C4-2B (cell line): ENCODE results near the gene DGCR8.

Experiments used
- H3K27ac ChIP-seq: fragments of 450-650 bp; 2 replicates; pipeline ENCODE4 v1.5.1; 2017
- ZFX ChIP-seq: fragments of 450-650 bp; IDR thresholded peaks from 2 replicates; pipeline ENCODE4 v1.6.1; 2017
- TF ChIP-seq, protein P1 (sequence below): fragments of 450-650 bp; conservative IDR thresholded peaks from 2 replicates; pipeline ENCODE4 v1.5.1; 2017; ENCODE audit warnings: mild to moderate bottlenecking

Gene DGCR8

DNA sequence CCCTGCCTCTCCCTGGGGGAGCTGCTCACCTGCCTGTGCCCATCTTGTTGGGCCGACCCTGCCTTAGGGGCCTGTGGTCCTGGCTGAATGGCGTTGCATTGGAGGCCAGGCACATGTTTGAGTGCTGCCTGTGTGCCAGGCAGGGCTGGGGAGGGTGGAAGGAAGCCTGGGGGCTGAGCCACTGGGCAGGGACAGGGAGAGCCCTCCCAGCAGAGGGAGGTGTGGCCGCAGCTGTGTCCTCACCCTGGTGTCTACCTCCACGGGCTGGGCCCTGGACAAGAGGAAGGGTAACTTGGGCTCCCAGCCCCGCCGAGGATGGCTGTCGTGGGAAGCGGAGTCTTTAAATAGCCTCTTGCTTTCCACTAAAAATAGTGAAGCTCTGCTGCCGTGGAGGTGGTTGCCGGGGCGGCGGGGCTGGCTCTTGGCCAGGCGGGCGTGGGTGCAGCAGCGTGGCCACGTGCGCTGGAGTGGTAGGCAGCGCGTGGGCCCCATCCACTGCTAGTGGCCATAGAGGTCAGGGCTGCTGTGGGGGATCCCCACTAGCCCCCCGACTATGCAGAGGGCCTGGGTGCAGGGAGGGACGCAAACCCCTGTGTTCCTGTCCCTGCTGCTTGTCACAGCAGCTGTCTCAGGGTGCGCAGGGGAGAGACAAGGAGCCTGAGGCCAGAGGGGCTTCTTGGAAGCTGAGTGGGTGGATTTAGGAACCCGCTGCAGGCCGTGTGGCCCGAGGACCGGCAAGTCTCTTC lies 57.8 kb downstream of the DGCR8 start:
- no peak overlapping the region for H3K27ac ChIP-seq
- no peak for TF ChIP-seq ZFX
- TF ChIP-seq, protein P1, sequence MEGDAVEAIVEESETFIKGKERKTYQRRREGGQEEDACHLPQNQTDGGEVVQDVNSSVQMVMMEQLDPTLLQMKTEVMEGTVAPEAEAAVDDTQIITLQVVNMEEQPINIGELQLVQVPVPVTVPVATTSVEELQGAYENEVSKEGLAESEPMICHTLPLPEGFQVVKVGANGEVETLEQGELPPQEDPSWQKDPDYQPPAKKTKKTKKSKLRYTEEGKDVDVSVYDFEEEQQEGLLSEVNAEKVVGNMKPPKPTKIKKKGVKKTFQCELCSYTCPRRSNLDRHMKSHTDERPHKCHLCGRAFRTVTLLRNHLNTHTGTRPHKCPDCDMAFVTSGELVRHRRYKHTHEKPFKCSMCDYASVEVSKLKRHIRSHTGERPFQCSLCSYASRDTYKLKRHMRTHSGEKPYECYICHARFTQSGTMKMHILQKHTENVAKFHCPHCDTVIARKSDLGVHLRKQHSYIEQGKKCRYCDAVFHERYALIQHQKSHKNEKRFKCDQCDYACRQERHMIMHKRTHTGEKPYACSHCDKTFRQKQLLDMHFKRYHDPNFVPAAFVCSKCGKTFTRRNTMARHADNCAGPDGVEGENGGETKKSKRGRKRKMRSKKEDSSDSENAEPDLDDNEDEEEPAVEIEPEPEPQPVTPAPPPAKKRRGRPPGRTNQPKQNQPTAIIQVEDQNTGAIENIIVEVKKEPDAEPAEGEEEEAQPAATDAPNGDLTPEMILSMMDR: no peak

- no peak overlapping the region for H3K27ac ChIP-seq
- TF ChIP-seq, protein P1: no peak
- no peak for TF ChIP-seq ZFX
These were observed 58.3 kb downstream of the DGCR8 start for GRCh38 chr22:20138417-20138738.

- no peak overlapping the region for H3K27ac ChIP-seq
- TF ChIP-seq, protein P1: no peak
- TF ChIP-seq ZFX: no peak
These were observed 58.8 kb downstream of the DGCR8 start for GRCh38 chr22:20138868-20139267.

DNA sequence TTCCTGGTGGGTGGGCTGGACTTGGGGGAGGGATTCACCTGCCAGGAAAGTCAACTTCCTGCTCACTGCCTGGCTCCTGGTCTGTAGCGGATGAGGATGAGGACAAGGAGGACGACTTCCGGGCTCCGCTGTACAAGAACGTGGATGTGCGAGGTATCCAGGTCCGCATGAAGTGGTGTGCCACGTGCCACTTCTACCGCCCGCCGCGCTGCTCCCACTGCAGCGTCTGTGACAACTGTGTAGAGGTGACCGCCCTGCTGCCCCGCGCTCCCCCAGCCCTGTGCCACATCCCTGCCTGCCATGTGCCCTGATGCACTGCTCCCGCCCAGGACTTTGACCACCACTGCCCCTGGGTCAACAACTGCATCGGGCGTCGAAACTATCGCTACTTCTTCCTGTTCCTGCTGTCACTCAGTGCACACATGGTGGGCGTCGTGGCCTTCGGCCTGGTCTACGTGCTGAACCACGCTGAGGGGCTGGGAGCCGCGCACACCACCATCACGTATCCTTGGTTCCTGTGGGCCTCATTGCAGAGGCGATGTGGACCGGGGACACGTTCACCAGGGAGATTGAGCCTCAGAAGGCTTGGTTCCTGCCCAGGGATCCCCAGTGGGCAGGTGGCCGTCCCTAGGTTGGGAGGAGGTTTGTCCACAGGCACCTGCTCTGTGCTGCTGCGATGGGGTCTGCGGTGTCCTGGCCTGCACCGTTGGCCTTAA lies 59.5 kb downstream of the DGCR8 start:
- no peak overlapping the region for H3K27ac ChIP-seq
- TF ChIP-seq, protein P1: no peak
- TF ChIP-seq ZFX: no peak

GRCh38 chr22:20140107-20140445 lies 60.0 kb downstream of the DGCR8 start:
- TF ChIP-seq, protein P1: no peak
- TF ChIP-seq ZFX: no peak
- no peak overlapping the region for H3K27ac ChIP-seq

GRCh38 chr22:20140521-20140964 lies 60.5 kb downstream of the DGCR8 start:
- TF ChIP-seq, protein P1: no peak
- no peak for TF ChIP-seq ZFX
- H3K27ac ChIP-seq: no peak overlapping the region

DNA sequence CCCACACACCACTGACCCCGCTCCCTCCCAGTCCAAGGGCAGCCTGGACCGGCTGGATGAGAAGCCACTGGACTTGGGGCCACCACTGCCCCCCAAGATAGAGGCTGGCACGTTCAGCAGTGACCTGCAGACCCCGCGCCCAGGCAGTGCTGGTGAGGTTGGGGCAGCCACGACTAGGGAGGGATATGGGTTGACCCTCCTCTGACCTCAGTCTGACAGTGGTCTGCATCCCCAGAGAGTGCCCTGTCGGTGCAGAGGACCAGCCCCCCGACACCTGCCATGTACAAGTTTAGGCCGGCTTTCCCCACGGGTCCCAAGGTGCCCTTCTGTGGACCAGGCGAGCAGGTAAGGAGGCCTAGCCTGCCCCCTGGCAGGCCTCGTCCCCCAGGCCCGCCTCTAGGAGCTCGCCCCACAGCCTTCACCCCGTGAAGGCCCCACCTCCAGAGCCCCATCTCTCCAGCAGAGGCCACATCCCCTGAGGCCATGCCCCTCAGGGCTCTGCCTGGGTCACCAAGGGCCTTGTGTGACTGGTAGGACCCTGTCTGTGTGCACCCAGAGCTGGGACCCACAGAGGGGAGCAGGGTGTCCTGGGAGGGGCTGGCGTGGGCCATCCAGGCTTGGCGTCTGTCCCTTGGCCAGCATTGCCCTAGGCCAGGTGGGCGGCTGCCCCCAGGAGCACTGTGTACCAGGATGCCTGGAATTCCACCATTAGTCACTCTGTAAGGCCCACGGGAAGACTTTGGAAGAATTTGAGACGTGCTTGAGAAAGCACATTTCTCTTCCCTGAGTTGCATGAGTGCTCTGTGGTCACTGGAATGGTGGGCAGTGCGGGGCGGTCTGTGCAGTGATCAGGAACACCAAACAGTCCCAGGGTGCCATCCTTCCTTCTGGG lies 61.4 kb downstream of the DGCR8 start:
- no peak overlapping the region for H3K27ac ChIP-seq
- no peak for TF ChIP-seq ZFX
- TF ChIP-seq, protein P1: no peak
